ENCODE measurements around the gene AZIN2.

GRCh38 chr1:33167650-33168447 is 86.9 kb downstream of the AZIN2 start:
- TF ChIP-seq PAX5 (IDR thresholded peaks at IDR 0.05; ENCODE audit: insufficient read depth, low read length, severe bottlenecking): no peak
- no peak for TF ChIP-seq POLR2A (IDR thresholded peaks at IDR 0.05; ENCODE audit: low read depth, low read length)
- no peak for TF ChIP-seq TAF1 (IDR thresholded peaks at IDR 0.05; ENCODE audit: low read depth, low read length)
- no peak for TF ChIP-seq SPI1 (IDR thresholded peaks at IDR 0.05; ENCODE audit: low read depth, low read length)
- no peak for TF ChIP-seq POLR2AphosphoS5 (IDR thresholded peaks at IDR 0.05; ENCODE audit: low read depth, low read length)
- no peak for TF ChIP-seq POU2F2 (IDR thresholded peaks at IDR 0.05; ENCODE audit: low read depth, low read length)

Data from GM12891 (cell line).